ENCODE measurements around the gene CLTCL1.

GRCh38 chr22:19244600-19245352 is 46.7 kb downstream of the CLTCL1 start:
- TF ChIP-seq, protein P1, sequence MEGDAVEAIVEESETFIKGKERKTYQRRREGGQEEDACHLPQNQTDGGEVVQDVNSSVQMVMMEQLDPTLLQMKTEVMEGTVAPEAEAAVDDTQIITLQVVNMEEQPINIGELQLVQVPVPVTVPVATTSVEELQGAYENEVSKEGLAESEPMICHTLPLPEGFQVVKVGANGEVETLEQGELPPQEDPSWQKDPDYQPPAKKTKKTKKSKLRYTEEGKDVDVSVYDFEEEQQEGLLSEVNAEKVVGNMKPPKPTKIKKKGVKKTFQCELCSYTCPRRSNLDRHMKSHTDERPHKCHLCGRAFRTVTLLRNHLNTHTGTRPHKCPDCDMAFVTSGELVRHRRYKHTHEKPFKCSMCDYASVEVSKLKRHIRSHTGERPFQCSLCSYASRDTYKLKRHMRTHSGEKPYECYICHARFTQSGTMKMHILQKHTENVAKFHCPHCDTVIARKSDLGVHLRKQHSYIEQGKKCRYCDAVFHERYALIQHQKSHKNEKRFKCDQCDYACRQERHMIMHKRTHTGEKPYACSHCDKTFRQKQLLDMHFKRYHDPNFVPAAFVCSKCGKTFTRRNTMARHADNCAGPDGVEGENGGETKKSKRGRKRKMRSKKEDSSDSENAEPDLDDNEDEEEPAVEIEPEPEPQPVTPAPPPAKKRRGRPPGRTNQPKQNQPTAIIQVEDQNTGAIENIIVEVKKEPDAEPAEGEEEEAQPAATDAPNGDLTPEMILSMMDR (IDR thresholded peaks at IDR 0.05), result no peak
- no peak for TF ChIP-seq POLR2AphosphoS5 (IDR thresholded peaks at IDR 0.05)

Data from prostate gland (tissue), 2 donors.